Bone marrow (tissue), 2 donors: Measurements from ENCODE around the gene OR5B3.
"Not testable (repeated sequence)": the region's sequence is repeated elsewhere in the genome, so short reads cannot be mapped to it uniquely, and the experiment has no call there.

ENCODE experiments used
- DNase-seq, 2 donors: peaks; one replicate each; lab custom pipeline; 2025; lab: John Stamatoyannopoulos, UW

OR5B3 gene

DNA sequence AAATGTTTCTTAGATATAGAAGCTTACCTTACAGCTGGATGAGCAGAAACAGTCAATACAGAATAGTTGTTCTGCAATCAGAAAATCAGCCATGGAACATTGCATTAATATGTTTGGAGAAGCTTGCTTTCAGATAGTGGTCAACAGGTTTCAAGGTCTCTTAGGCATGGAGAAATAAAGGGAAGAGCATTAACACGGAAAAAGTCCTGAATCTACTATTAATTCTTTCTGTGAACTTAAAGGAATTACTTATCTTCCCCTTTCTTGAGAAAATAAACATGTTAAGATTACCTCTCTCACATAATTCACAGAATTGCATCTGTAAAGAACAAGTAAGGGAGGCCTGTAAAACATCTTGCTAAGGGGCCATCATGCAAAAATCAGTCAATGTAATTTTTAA, at the start of gene OR5B3:
Gene OR5B3, minus strand, starts transcription at position 101 of the 400 bp plus-strand sequence. CDS start 3,465 bp downstream, outside the sequence.
- no peak for DNase-seq

DNA sequence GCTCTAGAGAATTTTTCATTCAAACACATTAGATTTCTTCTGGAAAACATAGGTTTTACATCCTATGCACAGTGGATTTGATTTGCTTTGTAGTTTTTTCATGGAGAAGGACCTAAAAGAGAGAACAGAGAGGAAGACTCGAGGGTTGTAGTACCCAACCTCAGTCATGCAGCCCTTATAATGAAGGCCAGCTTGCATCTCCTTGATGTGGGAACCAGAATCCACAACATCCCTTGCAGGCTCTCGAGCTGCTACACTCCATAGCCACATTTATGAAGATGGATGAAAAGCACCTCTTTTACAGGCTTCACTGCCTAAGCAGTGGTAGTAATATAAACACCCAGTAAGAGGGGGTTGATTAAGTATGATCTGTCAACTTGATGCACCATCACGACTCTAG, 44.9 kb upstream of the OR5B3 start:
- no peak for DNase-seq

DNA sequence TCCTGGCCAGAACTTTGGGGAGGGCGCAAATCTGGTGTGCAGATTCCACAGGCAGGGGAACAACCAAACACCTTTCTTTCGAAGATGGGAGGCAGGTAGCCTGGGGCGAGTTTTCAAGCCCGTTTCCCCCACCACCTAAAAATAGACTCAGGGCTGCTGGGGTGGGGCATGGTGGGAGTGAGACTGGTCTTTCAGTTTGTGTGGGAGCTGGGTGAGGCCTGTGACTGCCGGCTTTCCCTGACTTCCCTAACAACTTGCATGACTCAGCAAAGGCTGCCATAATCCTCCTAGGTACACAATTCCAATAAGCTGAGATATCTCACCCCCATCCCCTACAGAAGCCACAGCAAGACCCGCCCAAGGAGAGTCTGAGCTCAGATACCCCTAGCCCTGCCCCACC, 39.6 kb upstream of the OR5B3 start:
- no peak for DNase-seq

DNA sequence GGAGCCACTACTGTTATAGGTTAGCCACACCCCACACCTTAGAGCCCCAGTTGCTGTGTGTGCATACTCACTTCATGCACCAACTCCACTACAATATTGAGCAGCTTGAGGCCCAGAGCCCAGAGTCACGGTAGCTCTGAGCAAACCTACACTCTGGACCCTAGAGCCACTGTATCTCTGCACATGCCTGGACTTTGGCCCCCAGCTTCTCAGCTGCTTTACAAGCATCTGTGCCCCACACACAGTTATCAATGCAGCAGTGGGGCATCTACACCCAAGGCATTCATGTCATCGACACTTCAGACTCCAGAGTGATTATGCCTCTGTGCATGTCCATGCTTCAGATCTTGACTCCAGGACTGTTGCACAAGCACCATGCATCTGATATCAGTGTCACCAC, 37.6 kb upstream of the OR5B3 start:
- no peak for DNase-seq

DNA sequence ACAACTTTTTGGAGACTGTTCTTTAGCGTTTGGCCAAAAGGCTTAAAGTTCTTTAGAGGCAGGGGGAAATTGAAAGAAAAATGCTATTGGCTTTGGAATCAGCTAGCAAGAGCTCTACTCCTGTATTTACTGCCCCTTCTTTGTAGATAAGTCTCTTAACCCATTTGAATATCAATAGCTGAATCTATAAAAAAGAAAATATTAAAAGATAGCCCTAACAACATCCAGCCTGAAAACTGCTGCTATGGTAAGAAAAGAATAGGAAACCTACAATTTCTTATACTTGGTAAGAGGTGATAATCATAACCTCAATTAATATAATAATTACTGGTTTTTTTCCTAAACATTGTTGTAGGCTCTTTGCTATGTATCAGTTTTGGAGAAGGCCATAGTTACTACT, 35.5 kb upstream of the OR5B3 start, which contains the start of gene OR5B12:
Gene OR5B12, minus strand, starts transcription at position 101 of the 400 bp plus-strand sequence. CDS start 2,085 bp downstream, outside the sequence.
- DNase-seq = no peak

DNA sequence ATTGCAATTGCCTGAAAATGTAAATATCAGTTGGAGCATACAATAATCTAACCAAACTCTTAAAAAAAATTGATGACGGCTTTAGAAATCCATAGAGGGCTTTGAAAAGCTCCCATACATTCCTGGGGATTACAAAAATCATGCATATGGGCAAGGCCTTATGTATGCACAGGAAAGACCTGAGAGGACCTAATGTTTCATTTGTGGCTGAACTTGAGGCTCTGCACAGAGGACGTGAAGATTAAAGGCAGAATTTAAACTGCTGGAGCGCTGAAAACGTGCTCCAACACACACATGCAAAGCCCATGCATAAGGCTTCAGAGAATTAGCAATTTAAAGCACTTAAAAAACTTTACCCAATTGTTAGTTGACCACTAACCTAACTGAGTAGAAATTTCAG, 31.8 kb upstream of the OR5B3 start:
- DNase-seq = no peak

DNA sequence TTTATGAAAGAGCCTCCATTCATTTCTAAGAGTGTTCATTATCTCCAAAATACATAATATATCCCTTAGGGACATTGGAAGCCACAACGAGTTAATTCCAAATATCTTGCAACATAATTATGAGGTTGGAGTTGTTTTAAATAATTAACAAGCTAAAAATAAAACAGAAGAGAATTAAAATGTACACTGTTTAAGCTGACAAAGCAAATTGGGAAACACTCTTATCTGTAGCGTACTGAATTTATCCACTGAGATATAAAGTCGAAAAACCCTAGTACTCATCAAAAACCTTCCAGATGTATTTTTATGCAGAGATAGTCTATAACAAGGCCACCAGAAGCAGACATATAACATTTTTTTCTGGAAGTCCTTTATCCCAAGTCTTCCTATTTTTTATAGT, 27.5 kb upstream of the OR5B3 start:
- no peak for DNase-seq

DNA sequence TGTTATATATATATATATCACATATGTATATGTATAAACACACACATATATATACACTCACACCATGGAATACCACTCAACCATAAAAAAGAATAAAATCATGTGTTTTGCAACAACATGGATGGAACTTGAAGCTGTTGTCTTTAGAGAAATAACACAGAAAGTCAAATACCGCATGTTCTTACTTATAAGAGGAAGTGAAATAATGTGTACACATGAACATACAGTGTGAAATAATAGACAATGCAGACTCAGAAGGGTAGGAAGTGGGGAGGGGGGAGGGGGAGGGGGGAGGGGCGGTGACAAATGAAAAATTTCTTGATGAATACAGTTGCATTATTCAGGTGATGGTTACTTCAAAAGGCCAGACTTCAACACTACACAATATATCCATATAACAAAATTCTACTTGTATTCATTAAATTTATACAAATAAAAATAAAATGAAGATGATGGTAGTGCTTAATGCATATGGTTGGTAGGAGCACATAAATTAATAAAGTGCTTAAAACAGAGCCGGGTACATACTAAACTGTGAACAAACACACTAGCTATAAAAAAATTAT, 27.0 kb upstream of the OR5B3 start:
- no peak for DNase-seq

DNA sequence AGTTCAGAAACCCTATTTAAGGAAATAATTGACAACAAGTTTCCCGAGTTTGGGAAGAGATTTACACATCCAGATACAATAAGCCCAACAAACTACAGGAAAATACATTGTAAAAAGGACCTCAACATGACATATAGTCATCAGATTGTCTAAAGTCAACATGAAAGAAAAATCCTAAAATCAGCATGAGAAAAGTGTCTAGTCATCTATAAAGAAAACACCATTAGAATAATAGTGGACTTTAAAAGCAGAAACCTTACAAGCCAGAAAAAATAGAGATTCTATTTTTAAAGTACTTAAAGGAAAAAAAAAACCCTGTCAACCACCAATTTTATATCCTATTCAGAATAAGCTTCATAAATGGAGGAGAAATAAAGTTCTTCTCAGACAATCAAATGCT, 22.6 kb upstream of the OR5B3 start:
- no peak for DNase-seq

DNA sequence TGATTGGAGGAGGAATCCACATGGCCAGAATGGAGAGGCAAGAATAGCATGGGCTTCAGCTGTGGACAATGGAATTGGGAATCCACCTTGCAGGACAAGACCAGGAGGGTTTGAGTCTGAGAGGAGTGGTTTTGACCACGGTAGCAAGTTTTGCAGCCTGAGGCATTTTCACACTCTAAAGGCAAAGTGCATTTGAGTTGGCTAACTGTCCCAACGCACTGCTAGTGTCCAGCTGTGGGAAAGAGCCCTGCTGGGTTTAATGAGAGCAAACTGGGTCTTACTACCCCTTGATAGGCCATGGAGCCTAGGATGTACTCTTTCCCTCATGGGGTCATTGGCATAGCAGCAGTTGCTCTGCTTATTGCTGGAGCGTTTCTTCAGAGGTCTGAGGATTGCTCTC, 21.3 kb upstream of the OR5B3 start, which contains the start of gene OR5B2:
Gene OR5B2, minus strand, starts transcription at position 101 of the 400 bp plus-strand sequence. CDS start 4,860 bp downstream, outside the sequence.
- no peak for DNase-seq

DNA sequence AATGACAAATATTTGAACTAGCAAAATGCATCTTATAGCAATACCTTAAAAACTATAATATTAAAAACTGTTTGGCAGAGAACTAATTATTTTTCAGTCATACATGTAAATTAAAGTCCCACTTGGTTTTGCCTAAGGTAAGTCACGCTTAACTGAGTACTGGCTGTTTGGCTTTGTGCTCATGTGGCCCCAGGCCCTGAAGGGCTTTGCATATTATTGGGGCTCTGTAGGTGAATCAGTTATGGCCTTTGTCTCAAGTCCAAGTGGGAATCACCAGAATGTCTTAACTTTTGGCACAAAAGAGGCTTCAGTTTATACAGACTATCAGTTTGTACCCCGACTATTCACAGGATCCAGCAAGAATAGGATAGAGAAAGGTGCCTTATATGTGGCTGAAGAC, 7.1 kb downstream of the OR5B3 start:
- not testable (repeated sequence) for DNase-seq

DNA sequence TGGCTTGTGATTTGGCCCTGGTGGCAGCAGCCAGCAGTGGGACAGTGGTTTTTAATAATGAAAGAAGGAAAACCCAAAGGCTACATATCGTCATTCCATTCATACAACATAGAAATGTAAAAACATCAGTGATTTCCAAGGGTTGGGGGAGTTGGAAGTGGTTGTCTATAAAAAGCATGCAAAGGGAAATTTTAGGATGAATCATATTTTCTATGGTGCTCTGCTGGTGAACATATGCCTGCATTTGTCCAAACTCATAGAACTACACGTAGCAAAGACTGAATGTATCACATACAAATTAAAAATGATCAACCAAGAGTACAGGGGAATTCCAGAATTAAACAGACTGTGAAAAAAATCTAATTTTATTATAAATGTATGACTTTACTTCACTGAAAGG, 11.1 kb downstream of the OR5B3 start:
- no peak for DNase-seq

DNA sequence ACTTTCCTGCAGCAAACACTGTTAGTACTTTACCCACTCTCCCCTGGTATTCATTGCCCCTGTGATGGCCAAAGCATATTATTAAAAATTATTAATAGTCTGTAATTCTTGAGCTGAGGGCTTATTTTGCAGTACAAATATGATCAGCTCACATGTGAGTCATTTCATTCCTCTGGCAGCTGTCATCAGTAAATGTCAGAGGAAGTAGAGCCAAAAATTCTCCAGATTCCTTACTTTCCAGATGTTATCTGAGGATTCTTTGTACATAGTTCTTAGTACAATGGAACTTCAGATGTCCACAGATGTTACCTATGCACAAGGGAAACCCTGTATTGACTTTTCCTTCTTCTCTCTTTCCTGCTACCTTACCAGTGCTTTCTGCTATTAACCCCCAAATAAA, 12.5 kb downstream of the OR5B3 start:
- DNase-seq = no peak

DNA sequence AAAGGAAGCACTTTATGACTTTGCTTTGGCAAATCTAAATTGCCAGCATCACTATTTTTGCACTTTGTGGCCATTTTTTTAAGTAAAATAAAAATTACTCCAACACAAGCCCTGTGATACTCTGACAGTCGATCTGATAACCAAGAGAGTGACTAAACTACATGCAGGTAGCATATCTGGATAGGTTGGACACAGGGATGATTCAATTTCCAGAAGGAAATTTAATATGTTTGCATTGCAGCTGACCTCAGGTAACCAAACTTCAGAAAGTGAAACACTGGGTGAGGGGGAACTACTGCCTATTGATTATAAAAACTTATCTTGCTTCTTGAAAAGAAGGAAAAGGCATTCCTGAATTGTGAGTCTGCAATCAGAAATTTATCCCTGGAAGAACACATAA, 13.9 kb downstream of the OR5B3 start:
- DNase-seq = no peak

DNA sequence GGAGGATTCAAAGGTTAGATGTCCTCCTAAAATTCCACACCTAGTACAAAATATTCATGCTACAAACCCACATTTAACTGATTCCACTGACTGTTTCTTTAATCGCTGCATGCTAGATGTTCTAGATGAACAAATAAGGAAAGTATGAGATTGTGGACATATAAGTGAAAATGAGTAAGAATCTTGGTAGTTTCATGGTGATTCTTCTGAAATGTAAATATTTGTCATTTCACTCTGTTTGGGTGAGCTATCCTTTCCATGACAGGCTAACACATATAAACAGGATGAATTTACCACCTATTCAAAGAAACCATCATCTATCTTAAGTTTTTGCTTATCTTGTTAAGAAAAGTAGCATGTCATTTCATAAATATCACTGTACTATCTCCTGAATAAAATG, 14.8 kb downstream of the OR5B3 start:
- DNase-seq = no peak

DNA sequence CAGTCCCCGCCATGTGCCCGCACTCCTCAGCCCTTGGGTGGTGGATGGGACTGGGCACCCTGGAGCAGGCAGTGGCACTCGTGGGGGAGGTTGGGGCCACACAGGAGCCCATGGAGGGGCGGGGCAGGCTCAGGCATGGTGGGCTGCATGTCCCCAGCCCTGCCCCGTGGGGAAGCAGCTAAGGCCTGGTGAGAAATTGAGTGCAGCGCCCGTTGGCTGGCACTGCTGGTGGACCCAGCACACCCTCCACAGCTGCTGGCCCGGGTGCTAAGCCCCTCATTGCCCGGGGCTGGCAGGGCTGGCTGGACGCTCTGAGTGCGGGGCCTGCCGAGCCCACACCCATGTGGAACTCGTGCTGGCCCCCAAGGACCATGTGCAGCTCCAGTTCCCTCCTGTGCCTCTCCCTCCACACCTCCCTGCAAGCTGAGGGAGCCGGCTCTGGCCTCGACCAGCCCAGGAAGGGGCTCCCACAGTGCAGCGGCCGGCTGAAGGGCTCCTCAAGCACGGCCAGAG, 16.1 kb downstream of the OR5B3 start:
- DNase-seq = no peak

DNA sequence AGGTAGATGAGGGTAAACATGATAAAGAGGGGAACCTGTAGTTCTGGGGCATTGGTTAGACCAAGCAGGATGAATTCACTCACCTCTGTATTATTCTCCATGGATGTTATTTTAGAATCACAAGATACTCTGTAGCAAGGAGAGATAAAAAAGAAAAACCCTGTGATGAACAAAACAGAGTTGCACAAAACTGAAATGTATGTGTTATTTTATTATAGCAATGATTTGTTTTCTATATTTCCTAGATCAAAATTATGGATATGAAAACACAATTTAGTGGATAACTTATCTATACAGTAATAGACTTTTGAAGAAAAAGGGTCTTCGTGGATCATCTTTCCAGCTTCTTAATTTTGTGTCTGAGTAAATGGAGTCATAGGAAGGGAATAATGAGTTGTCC, 47.7 kb downstream of the OR5B3 start, which contains the start of gene OR5B17:
Gene OR5B17, minus strand, starts transcription at position 101 of the 400 bp plus-strand sequence. Its CDS starts 0 bp downstream, at position 101.
- no peak for DNase-seq

DNA sequence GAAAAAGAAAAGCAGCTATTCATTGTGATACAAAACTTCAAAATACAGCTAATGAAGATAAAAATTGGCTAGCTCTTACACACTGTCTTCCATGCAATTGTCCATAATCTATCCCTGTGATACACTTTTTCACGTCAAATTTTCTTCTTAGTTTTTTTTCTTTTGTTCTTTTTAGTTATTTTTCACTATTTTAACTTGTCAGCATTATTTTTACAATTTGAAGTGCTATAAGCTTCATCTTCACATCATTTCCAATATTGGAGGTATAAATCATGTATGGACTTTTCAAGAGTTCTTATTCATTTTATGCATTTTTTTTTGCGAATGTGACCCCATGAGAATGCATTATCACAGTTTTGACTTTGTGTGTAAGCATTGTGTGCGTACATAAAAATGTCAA, 51.9 kb downstream of the OR5B3 start:
- no peak for DNase-seq
